Testis (tissue), 3 donors: ENCODE measurements around the gene ZNF644. TPM values are rescaled to one million over a fixed set of nuclear protein-coding genes. Genes with fewer than 3 reads are reported as not detected.
"Not testable (repeated sequence)": the region's sequence is repeated elsewhere in the genome, so short reads cannot be mapped to it uniquely, and the experiment has no call there.

Source experiments
- DNase-seq: peaks from one replicate; pipeline ENCODE4 v3.0.0-alpha.2; 2019
- H3K27ac ChIP-seq, 2 donors: fragments of 200-600 bp; sonication (generic); one replicate each; pipeline ENCODE4 v1.5.1; 2019
- H3K27me3 ChIP-seq: fragments of 200-600 bp; sonication (generic); one replicate; pipeline ENCODE4 v1.5.1; 2019
- H3K36me3 ChIP-seq: fragments of 200-600 bp; sonication (generic); one replicate; pipeline ENCODE4 v1.5.1; 2017; ENCODE audit warnings: low read depth; ENCODE audit errors: missing control alignments
- H3K4me1 ChIP-seq: fragments of 200-600 bp; sonication (generic); one replicate; pipeline ENCODE4 v1.5.1; 2019
- H3K4me3 ChIP-seq, 2 donors: fragments of 200-600 bp; sonication (generic); one replicate each; pipeline ENCODE4 v1.5.1; 2017 to 2019
- H3K9me3 ChIP-seq: fragments of 200-600 bp; sonication (generic); one replicate; pipeline ENCODE4 v1.5.1; 2017
- POLR2A ChIP-seq: fragments of 450-650 bp; IDR thresholded peaks from one replicate; pipeline ENCODE4 v1.6.1; 2017; ENCODE audit warnings: antibody characterized with exemption, mild to moderate bottlenecking, moderate library complexity
- WGBS, 2 donors: methylation state at CpG; one replicate each; pipeline ENCODE4 v1.1.5; 2018; 5-methylcytosine and 5-hydroxymethylcytosine counted together
- intact Hi-C: fragments of 100-400 bp; cut with DNase I; formaldehyde crosslinking; loops from one replicate; pipeline ENCODE4 v1.15.1; 2023; ENCODE audit warnings: low total_unique reads
- polyA plus RNA-seq: library from polyadenylated mRNA; stranded (reverse); fragments of 350-450 nt; fragmentation: Illumina TruSeq; extraction: RNeasy Lipid Tissue Mini Kit (QIAGEN cat#74804); gene quantifications from one replicate; pipeline ENCODE4 v1.2.3, GENCODE V29; 2014; ENCODE audit warnings: low read depth, low replicate concordance; ENCODE audit not compliant: insufficient read depth
- total RNA-seq, 2 donors: library from RNA; depleted of rRNA; stranded (reverse); fragments of >200 nt; gene quantifications; one replicate each; pipeline ENCODE4 v1.2.3, GENCODE V29; 2016
- TF ChIP-seq, protein P1 (sequence below), 3 experiments: fragments of 450-650 bp in 2 of 3; fragments of 200-600 bp in 1 of 3; sonication (generic) in 1 of 3; IDR thresholded peaks; one replicate each; pipeline ENCODE4 v1.5.1; 2016 to 2019; ENCODE audit warnings: antibody characterized with exemption in 3 of 3, mild to moderate bottlenecking in 2 of 3, moderate library complexity in 1 of 3

ZNF644 gene
- total and polyA plus RNA-seq, 3 donors from 2014 or later = 21.6 to 73.8 (median 70.5) TPM

DNA sequence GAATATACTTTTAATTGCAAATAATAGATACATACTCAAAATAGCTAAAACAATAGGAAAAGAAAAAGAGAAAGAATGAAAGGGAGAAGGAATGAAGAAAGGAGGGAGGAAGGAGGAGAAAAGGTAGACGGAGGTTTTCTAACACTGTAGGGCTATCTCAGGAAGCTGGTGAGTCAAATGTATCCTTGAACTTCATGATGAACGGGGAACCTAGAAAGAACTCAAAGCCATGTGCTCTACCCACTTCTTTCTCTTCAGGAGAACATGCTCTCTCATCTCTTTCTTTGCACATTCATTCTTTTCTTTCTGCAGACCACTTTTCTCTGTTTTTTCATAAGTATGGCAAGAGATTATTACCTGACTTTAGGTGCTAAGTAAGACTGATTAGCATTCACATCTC lies 37.3 kb upstream of the ZNF644 start:
- H3K36me3 ChIP-seq = no peaks in the 10 kb centered on the region
- WGBS, 2 donors = 29 to 38% methylated on average over 2 of the region's 2 CpGs

DNA sequence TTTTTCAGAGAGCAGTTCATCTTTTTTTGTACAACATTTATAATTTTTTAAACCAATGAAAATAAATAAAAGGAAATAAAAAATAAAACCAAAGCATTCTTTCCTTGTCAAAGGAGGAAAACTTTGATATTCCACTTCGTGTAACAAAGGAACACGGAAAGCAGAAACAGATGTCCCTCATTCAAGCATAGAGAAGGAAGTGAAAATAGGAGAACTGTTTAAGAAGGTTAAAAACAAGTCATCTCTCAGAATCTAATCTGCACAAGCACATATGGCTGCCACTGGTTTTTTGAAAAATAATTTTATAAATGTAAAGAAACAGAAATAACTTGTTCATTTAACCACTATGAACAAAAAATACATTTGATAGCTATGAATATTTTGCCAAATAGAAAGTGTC lies 35.9 kb upstream of the ZNF644 start:
- H3K9me3 ChIP-seq = no peaks in the 10 kb centered on the region
- no peak overlapping the region for H3K4me3 ChIP-seq
- no peaks in the 10 kb centered on the region for H3K4me1 ChIP-seq
- no peak for DNase-seq
- WGBS, 2 donors = 71 to 80% methylated on average over 2 of the region's 2 CpGs
- H3K36me3 ChIP-seq = no peaks in the 10 kb centered on the region
- intact Hi-C loops = no loop called here
- TF ChIP-seq POLR2A = no peak
- TF ChIP-seq, protein P1, sequence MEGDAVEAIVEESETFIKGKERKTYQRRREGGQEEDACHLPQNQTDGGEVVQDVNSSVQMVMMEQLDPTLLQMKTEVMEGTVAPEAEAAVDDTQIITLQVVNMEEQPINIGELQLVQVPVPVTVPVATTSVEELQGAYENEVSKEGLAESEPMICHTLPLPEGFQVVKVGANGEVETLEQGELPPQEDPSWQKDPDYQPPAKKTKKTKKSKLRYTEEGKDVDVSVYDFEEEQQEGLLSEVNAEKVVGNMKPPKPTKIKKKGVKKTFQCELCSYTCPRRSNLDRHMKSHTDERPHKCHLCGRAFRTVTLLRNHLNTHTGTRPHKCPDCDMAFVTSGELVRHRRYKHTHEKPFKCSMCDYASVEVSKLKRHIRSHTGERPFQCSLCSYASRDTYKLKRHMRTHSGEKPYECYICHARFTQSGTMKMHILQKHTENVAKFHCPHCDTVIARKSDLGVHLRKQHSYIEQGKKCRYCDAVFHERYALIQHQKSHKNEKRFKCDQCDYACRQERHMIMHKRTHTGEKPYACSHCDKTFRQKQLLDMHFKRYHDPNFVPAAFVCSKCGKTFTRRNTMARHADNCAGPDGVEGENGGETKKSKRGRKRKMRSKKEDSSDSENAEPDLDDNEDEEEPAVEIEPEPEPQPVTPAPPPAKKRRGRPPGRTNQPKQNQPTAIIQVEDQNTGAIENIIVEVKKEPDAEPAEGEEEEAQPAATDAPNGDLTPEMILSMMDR (IDR thresholded peaks at IDR 0.05) = no peak
- no peaks in the 10 kb centered on the region for H3K27me3 ChIP-seq
- H3K27ac ChIP-seq = no peak overlapping the region

More for the DNA sequence above, 37.3 kb upstream of the ZNF644 start:
- Histone ChIP-seq H3K4me1 (no peaks in the 10 kb centered on the region), H3K27ac (no peak overlapping the region), H3K4me3 (no peak overlapping the region), H3K9me3 (no peaks in the 10 kb centered on the region), H3K27me3 (no peaks in the 10 kb centered on the region)
- TF ChIP-seq, protein P1 (IDR thresholded peaks at IDR 0.05) = no peak
- TF ChIP-seq POLR2A = no peak
- no peak for DNase-seq
- intact Hi-C loops = no loop called here

DNA sequence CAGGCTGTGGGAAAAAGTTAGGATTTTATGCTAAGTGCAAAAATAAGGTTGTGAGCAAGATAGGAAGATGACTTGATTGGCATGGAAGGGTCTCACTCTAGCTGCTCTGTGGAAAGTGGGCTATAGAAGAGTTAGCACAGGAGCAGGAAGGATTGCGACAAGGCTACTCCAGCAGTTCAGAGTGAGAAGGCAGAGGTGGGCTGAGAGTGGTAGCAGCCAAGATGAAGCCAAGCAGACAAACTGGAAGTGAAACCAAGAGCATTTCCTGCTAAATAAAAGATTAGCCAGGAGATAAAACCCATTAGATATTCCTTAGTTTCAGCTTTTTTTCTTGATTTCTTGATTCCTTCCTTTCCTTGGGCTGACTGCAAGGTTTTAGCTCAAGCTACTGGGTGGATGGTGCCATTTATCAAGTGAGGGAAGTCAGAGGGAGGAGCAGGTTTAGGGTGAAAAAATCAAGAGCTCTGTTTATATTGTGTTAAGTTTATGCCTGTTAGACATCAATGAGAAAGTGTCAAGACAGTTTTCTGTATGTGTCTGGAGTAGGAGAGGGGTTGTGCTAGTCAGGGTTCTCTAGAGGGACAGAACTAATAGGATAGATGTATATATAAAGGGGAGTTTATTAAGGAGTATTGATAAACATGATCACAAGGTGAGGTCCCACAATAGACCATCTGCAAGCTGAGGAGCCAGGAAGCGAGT lies 33.1 kb upstream of the ZNF644 start:
- no peaks in the 10 kb centered on the region for H3K9me3 ChIP-seq
- 85 to 86% methylated on average over 2 of the region's 2 CpGs for WGBS, 2 donors
- H3K4me1 ChIP-seq = no peaks in the 10 kb centered on the region
- intact Hi-C loops = no loop called here
- DNase-seq = no peak
- TF ChIP-seq, protein P1 (IDR thresholded peaks at IDR 0.05) = no peak
- no peak for TF ChIP-seq POLR2A
- no peaks in the 10 kb centered on the region for H3K36me3 ChIP-seq
- H3K27me3 ChIP-seq = no peaks in the 10 kb centered on the region
- H3K27ac ChIP-seq = no peak overlapping the region
- no peak overlapping the region for H3K4me3 ChIP-seq

DNA sequence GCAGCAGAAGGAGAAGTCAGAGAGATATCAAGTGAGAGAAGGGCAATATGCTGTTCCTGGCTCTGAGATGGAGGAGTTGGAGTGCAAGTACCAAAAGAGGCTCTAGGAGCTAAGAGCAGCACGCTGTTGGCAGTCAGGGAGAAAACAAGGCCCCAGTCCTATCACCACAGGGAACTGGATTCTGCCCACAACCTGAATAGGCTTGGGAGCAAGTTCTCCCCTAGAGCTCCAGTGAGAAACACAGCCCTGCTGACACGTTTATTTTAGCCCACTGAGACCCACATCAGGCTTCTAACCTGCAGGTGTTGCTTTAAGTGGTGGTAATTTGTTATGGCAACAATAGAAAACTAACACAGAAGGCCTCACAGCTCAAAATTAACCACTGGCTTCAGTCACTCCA lies 31.8 kb upstream of the ZNF644 start:
- H3K4me3 ChIP-seq = no peak overlapping the region
- H3K9me3 ChIP-seq = no peaks in the 10 kb centered on the region
- no peaks in the 10 kb centered on the region for H3K4me1 ChIP-seq
- H3K27ac ChIP-seq = no peak overlapping the region
- TF ChIP-seq, protein P1 (IDR thresholded peaks at IDR 0.05) = no peak
- TF ChIP-seq POLR2A = no peak
- intact Hi-C loops = no loop called here
- no peak for DNase-seq
- H3K27me3 ChIP-seq = no peaks in the 10 kb centered on the region
- WGBS, 2 donors = 68 to 77% methylated on average over 2 of the region's 2 CpGs
- no peaks in the 10 kb centered on the region for H3K36me3 ChIP-seq

DNA sequence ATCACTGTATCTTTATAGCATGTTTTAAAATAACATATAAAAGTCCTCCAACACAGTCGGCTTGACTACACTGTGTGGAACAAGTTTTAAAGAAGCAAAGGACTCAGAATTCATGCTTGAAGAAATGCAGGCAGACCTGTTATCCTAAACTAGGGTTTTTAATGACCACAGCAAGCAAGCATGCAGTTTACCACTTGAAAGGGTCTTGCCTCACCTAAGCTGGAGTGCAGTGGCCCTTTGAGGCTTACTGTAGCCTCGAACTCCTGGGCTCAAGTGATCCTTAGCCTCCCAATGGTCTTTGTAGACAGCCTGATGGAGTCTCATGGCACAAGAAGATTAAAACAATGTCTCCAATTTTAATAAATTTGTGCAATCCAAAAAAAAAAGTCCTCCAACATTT lies 27.7 kb upstream of the ZNF644 start:
- H3K4me3 ChIP-seq, H3K9me3 ChIP-seq, H3K36me3 ChIP-seq, DNase-seq, H3K4me1 ChIP-seq, intact Hi-C loops, H3K27ac ChIP-seq, H3K27me3 ChIP-seq: not testable (repeated sequence)
- 81 to 86% methylated on average over 2 of the region's 2 CpGs for WGBS, 2 donors
